GM18868 (cell line): ENCODE data around the gene ZNF275.
"Not testable (repeated sequence)": the region's sequence is repeated elsewhere in the genome, so short reads cannot be mapped to it uniquely, and the experiment has no call there.

Experiments used
- ATAC-seq: cut with Tn5 transposase; IDR thresholded peaks from one replicate; pipeline ENCODE4 v1.9.1; 2021; ENCODE audit warnings: mild to moderate bottlenecking, moderate library complexity; ENCODE audit not compliant: unreplicated experiment

The ZNF275 gene

DNA sequence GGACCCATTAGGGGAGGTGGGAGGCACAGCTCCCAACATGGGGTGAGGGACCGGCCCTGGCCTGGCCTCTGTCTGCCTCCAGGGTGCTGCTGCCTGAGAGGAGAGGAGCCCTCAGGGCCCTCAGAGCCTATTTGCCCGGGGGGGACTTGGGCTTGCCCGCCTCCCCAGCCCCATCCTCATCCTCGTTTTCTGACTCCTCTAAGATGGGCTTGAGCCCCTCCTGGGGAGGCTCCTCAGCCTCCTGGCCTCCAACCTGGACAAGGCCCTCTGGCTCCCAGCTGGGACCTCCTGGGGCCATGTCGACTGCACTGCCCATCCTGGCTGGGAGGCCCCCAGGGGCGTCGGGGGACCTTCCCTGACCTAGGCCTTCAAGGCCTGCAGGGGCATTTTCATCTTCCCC is 15.1 kb upstream of the ZNF275 start:
- ATAC-seq = no peak

DNA sequence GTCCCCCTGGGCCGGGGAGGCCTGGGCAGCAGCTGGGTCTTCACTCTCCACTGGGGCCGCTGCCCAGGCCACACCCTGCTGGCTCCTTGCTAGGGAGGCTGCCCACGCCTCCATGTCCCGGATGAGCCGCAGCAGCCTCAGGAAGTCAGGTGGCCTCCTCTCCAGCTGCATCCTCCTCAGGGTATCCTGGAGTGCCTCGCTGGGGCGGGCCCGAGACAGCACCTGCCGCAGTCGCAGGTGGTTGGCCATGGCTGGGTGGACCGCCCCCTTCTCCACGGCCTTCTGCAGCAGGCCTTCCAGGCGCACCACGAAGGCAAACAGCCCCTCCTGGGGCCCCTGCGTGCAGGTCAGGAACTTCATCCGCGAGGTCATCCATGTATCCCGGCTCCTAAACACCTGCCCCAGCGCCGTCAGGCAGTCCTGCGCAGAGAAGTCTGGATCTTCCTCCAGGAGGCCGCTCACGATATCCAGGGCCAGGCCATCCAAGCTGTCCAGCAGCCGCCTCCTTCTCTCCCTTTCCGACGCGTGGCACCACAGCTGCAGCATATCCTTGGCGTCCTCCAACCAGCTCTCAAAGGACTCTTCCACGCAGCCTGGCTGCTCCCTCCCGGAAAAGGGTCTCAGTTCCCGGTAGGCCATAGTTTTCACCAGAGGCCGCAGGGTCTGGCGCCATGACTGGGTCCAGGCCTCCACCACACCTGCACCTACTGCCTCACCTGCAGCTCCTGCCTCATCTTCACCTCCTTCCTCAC is 14.5 kb upstream of the ZNF275 start:
- ATAC-seq = no peak

- not testable (repeated sequence) for ATAC-seq
Measured at GRCh38 chrX:153320047-153320443, 13.9 kb upstream of the ZNF275 start.

DNA sequence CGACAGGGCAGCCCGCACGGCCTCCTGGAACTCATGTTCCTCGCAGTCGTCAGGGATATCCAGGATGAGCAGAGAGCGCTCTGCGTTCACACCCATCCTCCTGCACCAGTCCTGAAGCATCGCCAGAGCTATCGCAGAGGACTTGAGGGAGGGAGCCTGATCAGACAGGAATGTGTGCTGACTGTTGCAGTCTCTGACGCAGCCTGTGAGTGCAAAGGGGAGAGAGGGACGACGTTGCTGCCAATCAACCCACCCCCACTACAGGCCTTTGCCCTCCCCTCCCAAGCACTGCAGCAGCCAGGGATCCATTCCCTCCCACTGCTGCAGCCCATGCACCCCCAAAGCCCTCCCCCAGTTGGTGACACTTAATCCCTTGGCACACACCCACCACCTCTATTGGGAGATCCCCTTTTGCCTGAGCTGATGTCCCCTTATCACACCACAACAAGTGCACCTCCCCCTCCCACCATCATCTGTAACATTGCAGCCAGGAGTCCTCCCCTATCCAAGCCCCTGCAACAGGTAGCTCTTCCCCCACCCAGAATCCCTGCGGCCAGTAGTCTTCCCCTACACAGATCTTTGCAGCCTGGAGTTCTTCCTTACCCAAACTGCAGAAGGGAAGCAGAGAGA is 13.3 kb upstream of the ZNF275 start:
- ATAC-seq = no peak

DNA sequence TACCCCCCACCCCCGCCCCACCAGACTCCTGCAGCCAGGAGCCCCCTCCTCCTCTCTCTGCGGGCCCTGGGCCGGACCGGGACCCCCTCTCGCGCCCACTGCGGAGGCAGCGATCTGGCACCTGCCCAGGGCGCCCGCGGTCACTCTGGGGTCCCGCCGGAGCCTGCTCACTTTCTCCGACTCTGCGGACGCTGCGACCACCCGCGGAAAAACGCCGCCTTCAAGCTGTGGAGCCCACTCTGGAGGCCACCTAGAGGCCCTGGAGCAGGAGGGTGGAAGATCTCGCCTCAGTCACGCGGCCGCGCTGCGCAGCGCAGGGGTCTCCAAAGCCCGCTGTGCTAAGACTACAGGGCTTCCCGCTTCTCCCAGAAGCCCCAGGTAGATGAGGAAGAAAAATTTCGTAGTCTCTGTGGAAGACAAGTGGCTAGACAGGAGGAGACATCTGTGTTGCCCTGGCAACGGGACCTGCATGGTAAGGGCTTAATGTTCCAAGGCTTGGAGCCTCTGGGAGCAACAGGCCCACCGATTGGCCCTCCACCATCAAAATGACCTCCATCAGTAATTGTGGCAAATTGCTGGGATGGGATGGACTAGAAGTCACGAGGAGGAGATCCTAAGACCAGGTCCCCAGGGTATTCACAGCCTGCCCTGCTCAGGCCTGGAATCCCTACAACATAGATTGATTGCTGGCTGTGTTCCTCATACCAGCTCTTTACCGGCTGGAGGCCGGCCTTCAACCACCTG is 12.4 kb upstream of the ZNF275 start, which contains the start of gene PNMA6F:
PNMA6F (minus strand) TSS at position 387 of the 744 bp plus-strand sequence. CDS start 1,093 bp downstream, outside the sequence.
- ATAC-seq = no peak

DNA sequence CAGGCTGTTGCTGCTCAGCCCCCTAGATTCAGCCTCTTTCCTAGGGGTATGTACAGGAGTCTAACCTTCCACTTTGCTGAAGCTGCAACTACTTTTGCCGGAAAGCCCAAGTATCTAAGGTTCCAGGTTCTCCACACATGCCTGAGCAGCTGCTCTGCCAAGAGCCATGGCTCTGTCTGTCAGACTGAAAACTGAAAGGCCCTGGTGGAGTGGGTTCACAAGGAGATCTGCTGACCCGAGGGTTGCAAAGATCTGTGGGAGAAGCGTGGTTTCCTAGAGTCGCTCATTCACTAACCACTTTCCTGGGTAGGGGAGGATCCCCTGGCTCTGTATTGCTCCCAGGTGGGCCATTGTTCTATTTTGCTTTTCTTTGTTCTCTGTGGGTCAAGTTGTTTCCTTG is 6.4 kb upstream of the ZNF275 start:
- ATAC-seq = no peak

- ATAC-seq = no peak
Measured at GRCh38 chrX:153333266-153333665, 687 bp upstream of the ZNF275 start.

GRCh38 chrX:153334654-153335295 is 822 bp downstream of the ZNF275 start:
- ATAC-seq = no peak

DNA sequence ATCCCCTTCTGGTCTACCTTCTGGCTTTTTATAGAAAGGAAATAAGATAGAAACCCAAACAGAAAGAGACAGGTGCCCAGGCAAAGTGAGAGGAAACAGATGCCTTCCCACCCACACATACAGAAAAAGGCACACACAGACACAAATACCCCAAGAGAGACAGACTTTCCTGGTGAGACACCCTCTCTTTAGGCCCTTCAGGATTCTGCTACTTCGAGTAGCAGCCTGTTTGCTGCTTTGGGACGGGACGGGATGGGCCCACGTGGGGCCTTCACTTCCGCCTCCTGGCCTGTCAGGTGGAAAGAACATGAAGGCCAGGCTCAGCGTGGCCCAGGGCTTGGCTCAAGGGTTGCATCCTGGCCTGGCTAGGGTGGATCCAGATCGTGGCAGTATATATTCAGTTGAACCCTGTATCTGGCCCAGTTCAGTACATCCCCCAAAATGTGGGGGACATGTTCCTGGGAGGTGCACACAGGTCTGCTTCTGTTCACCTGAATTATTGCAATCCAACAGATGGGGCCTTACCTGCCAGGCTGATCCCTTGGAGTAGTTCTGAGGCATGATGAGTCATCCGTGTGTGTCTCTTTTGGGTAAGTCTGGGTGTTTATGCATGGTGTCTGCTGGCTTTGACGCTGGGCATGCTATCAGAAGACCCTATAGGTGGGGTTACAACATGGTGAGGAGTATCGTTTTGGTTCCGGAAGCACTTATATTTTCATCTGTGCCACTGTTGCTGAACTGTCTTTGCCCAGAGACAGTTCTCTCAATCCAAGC is 2.4 kb downstream of the ZNF275 start:
- peak; percentile 38 for ATAC-seq

DNA sequence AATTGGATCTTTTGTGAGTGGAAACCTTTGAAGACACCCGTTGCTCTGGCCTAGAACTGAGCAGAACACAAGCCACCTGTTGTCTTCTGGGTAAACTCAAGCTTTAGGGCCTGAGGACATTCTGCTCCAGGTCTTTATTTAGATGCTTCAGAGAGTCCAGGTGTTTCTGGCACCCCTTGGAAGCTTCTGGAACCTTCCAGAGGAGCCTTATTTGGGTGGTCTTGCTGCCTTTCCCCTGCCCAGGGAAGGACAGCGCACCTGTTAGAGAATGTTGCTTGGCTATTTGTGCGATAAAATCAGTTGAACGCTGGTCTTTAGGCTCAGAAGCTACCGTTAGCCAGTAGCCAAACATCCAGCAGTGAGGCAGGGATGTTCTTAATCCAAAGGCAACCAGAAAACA is 3.0 kb downstream of the ZNF275 start:
- no peak for ATAC-seq

DNA sequence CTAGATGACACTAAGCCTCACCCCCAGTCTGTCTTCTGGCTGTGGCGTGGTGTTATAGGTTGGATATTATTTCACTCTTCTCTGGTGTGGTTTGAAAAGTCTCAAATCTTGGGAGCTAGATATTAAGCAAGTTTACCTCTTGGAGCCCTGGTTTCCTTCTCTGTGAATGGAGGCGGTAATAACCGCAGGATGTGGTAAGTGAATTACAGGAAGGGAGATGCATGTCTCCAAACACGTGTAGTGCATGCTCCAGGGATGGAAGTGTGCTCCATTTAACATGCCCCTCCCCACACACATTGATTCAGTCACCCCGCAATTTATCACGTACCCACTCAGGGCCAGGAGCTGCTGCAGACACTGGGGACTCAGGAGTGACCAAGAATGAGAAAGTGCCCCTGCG is 4.9 kb downstream of the ZNF275 start:
- no peak for ATAC-seq

DNA sequence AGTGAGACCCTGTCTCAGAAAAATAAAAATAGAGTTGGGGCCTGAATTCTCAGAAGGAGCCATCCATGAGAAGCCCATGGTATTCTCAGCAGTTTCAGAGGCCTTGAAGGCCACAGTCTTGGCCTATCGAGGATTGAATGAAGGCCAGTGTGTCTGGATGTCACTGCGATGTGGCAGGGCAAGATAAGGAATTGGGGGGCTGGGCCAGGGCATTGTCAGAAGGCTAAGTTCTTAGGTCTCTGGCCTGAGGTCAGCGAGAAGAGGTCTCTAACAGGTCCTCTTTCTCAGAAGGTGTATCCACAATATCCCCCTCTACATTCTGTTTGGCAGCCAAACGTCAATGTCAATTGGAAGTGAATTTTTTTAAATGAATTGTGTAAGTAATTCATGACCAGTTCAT is 5.7 kb downstream of the ZNF275 start:
- ATAC-seq = no peak

GRCh38 chrX:153340111-153340510 is 6.2 kb downstream of the ZNF275 start:
- no peak for ATAC-seq

GRCh38 chrX:153342762-153343558 is 9.0 kb downstream of the ZNF275 start:
- no peak for ATAC-seq

DNA sequence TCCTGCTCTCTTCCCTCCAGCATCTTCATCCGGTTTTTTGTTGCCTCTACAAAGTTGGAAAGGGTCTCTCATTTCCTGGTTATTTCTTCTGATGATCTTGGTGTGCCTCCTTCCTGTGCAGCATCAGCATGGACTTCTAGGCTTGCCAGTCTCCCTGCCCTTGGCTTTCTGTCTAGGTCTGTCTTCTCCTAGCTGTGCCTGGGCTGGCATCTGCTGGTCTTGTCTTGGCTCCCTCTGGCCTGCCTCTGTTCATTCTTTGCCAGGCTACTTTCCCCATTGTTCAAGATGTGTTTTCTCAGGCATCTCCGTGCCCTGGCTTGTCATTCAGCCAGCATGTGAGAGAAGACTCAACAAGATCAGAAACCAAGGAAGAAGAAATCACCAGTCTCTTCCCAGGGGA is 9.7 kb downstream of the ZNF275 start:
- ATAC-seq = no peak

DNA sequence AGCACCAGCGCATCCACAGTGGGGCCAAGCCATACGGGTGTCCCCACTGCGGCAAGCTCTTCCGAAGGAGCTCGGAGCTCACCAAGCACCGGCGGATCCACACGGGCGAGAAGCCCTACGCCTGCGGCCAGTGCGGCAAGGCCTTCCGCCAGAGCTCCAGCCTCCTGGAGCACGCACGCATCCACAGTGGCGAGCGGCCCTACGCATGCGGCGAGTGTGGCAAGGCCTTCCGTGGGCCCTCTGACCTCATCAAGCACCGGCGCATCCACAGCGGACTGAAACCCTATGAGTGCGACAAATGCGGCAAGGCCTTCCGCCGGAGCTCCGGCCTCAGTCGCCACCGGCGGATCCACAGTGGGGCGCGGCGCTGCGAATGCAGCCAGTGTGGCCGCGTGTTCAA is 13.6 kb downstream of the ZNF275 start:
- no peak for ATAC-seq

DNA sequence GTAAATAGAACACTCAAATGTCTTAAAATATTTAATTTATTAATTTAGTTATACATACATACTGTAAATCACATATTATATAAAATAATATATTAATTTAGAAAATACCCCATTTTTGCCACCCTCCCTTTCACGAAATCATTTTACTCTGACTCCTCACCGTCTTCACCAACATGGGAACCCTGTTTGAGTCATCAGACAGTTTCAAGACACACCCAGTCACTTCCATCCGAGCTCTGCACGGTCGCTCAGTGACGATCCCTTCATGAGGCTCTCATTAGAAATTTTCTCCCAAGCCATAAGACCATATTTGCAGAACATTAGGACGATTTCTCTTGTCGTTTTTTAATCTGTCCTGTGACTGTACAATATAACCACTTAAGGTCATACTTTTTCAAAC is 14.5 kb downstream of the ZNF275 start:
- ATAC-seq = no peak

- ATAC-seq = no peak
Measured at GRCh38 chrX:153349952-153350351, 16.0 kb downstream of the ZNF275 start.

GRCh38 chrX:153351981-153352380 is 18.0 kb downstream of the ZNF275 start:
- ATAC-seq = no peak

GRCh38 chrX:153352858-153353257 is 18.9 kb downstream of the ZNF275 start:
- no peak for ATAC-seq
